ENCODE data around the gene MT1G.

- peak in 1 of 4 donors; percentile 14 for TF ChIP-seq POLR2A (IDR thresholded peaks at IDR 0.05)
- TF ChIP-seq, protein P1, sequence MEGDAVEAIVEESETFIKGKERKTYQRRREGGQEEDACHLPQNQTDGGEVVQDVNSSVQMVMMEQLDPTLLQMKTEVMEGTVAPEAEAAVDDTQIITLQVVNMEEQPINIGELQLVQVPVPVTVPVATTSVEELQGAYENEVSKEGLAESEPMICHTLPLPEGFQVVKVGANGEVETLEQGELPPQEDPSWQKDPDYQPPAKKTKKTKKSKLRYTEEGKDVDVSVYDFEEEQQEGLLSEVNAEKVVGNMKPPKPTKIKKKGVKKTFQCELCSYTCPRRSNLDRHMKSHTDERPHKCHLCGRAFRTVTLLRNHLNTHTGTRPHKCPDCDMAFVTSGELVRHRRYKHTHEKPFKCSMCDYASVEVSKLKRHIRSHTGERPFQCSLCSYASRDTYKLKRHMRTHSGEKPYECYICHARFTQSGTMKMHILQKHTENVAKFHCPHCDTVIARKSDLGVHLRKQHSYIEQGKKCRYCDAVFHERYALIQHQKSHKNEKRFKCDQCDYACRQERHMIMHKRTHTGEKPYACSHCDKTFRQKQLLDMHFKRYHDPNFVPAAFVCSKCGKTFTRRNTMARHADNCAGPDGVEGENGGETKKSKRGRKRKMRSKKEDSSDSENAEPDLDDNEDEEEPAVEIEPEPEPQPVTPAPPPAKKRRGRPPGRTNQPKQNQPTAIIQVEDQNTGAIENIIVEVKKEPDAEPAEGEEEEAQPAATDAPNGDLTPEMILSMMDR (IDR thresholded peaks at IDR 0.05) = no peak
Observed at GRCh38 chr16:56684926-56685590, 17.2 kb upstream of the MT1G start.
